ENCODE data around the gene ZNF619. TPM values are rescaled to one million over a fixed set of nuclear protein-coding genes. Genes with fewer than 3 reads are reported as not detected.

Gene ZNF619
- total RNA-seq, 4 donors from 2014 or later = 4.6 to 7.9 (median 5.3) TPM

GRCh38 chr3:40453933-40454332, 23.0 kb upstream of the ZNF619 start:
- 27 to 50% methylated on average over 2 to 6 of the region's 6 CpGs for WGBS, 2 donors (ENCODE audit: low coverage in 1 of 2)
- no peak for ATAC-seq
- Histone ChIP-seq H3K27me3 (no peaks in the 10 kb centered on the region), H3K27ac (peak overlapping the region in 3 of 4 donors; percentile 88 to 96 (median 91)), H3K4me3 (peak overlapping the region in 1 of 2 donors; percentile 65), H3K9me3 (no peaks in the 10 kb centered on the region), H3K36me3 (peaks cover 0 to 20% of the 10 kb centered on the region in 2 donors), H3K4me1 (peaks cover 6 to 38% (median 30%) of the 10 kb centered on the region in 3 donors)
- TF ChIP-seq CTCF (IDR thresholded peaks at IDR 0.05) (no peak), POLR2A (IDR thresholded peaks at IDR 0.05) (no peak), EP300 (IDR thresholded peaks at IDR 0.05) (no peak), POLR2AphosphoS5 (IDR thresholded peaks at IDR 0.05) (no peak)

- Histone ChIP-seq H3K27me3 (no peaks in the 10 kb centered on the region), H3K4me3 (no peak overlapping the region), H3K36me3 (peaks cover 0 to 31% of the 10 kb centered on the region in 2 donors), H3K4me1 (peaks cover 6 to 52% (median 35%) of the 10 kb centered on the region in 3 donors), H3K9me3 (no peaks in the 10 kb centered on the region), H3K27ac (no peak overlapping the region)
- no peak for TF ChIP-seq POLR2A (IDR thresholded peaks at IDR 0.05)
- TF ChIP-seq EP300 (IDR thresholded peaks at IDR 0.05) = no peak
- no peak for TF ChIP-seq CTCF (IDR thresholded peaks at IDR 0.05)
- no peak for TF ChIP-seq POLR2AphosphoS5 (IDR thresholded peaks at IDR 0.05)
- ATAC-seq = no peak
- WGBS, 2 donors (ENCODE audit: low coverage in 1 of 2) = 90% methylated on average over 2 of the region's 4 CpGs
Measured at GRCh38 chr3:40455328-40455727, 21.6 kb upstream of the ZNF619 start.

GRCh38 chr3:40456279-40456939, 20.5 kb upstream of the ZNF619 start:
- no peaks in the 10 kb centered on the region for H3K27me3 ChIP-seq
- ATAC-seq = no peak

GRCh38 chr3:40456940-40457823, 19.7 kb upstream of the ZNF619 start, which contains the start of gene RPL14:
RPL14 (plus strand) TSS chr3:40457339; CDS start chr3:40457472, 133 bp downstream.
- Histone ChIP-seq H3K4me3 (peak within 1 kb of the TSS; percentile 77 to 94), H3K4me1 (peaks cover 6 to 55% (median 33%) of the 10 kb centered on the region in 3 donors), H3K27me3 (no peaks in the 10 kb centered on the region), H3K36me3 (peaks cover 3 to 41% of the 10 kb centered on the region in 2 donors), H3K27ac (peak within 1 kb of the TSS; percentile 67 to 96 (median 92)), H3K9me3 (no peaks in the 10 kb centered on the region)
- WGBS, 2 donors (ENCODE audit: low coverage in 1 of 2) = 0% methylated on average over 8 to 31 of the region's 79 CpGs
- ATAC-seq = peak; percentile 90
- TF ChIP-seq POLR2A (IDR thresholded peaks at IDR 0.05) = peak; percentile 91 to 92
- peak in 1 of 4 experiments; percentile 31 for TF ChIP-seq CTCF (IDR thresholded peaks at IDR 0.05)
- TF ChIP-seq EP300 (IDR thresholded peaks at IDR 0.05) = no peak
- TF ChIP-seq POLR2AphosphoS5 (IDR thresholded peaks at IDR 0.05) = peak; percentile 98

More at GRCh38 chr3:40456279-40456939, 20.5 kb upstream of the ZNF619 start:
- no peak for TF ChIP-seq CTCF (IDR thresholded peaks at IDR 0.05)
- TF ChIP-seq POLR2A (IDR thresholded peaks at IDR 0.05) = no peak
- no peak for TF ChIP-seq POLR2AphosphoS5 (IDR thresholded peaks at IDR 0.05)
- TF ChIP-seq EP300 (IDR thresholded peaks at IDR 0.05) = no peak
- H3K27ac ChIP-seq = peak overlapping the region; percentile 67 to 96 (median 92)
- peaks cover 3 to 34% of the 10 kb centered on the region in 2 donors for H3K36me3 ChIP-seq
- WGBS, 2 donors (ENCODE audit: low coverage in 1 of 2) = 51 to 56% methylated on average over 23 of the region's 29 CpGs
- H3K9me3 ChIP-seq = no peaks in the 10 kb centered on the region
- peaks cover 6 to 59% (median 35%) of the 10 kb centered on the region in 3 donors for H3K4me1 ChIP-seq
- H3K4me3 ChIP-seq = peak overlapping the region; percentile 77 to 94
